Hematopoietic multipotent progenitor cell treated with erythropoietin and hydrocortisone succinate and interleukin-3 and kit ligand, for 8 days (in vitro differentiated cells): ENCODE results near the gene TMEM18.
A peak's percentile ranks its signal among the peaks of the same experiment; 100 is the strongest.
"Not testable (repeated sequence)": the region's sequence is repeated elsewhere in the genome, so short reads cannot be mapped to it uniquely, and the experiment has no call there.

Source experiments
- DNase-seq: peaks from one replicate; pipeline ENCODE4 v3.0.0-alpha.2; 2015

TMEM18 gene

GRCh38 chr2:677056-677958 lies at the start of gene TMEM18:
Gene TMEM18 (minus strand): TSS chr2:677406. CDS start chr2:677345, 61 bp downstream.
- DNase-seq: peak; percentile 98

- no peak for DNase-seq
These were observed 49.0 kb upstream of the TMEM18 start for GRCh38 chr2:726169-726568.

GRCh38 chr2:725468-725867 lies 48.3 kb upstream of the TMEM18 start:
- DNase-seq: no peak

GRCh38 chr2:723761-724160 lies 46.6 kb upstream of the TMEM18 start:
- DNase-seq: no peak

GRCh38 chr2:720842-721241 lies 43.6 kb upstream of the TMEM18 start:
- DNase-seq: no peak

GRCh38 chr2:719734-720133 lies 42.5 kb upstream of the TMEM18 start:
- no peak for DNase-seq

- no peak for DNase-seq
These were observed 42.0 kb upstream of the TMEM18 start for GRCh38 chr2:719191-719590.

GRCh38 chr2:717661-718060 lies 40.5 kb upstream of the TMEM18 start:
- DNase-seq: no peak

GRCh38 chr2:715854-716560 lies 38.8 kb upstream of the TMEM18 start:
- DNase-seq: no peak

GRCh38 chr2:715038-715437 lies 37.8 kb upstream of the TMEM18 start:
- no peak for DNase-seq

- peak; percentile 60 for DNase-seq
These were observed 37.0 kb upstream of the TMEM18 start for GRCh38 chr2:714005-714741.

GRCh38 chr2:710867-711665 lies 33.9 kb upstream of the TMEM18 start:
- DNase-seq: no peak

- no peak for DNase-seq
These were observed 32.0 kb upstream of the TMEM18 start for GRCh38 chr2:709138-709765.

GRCh38 chr2:708667-709066 lies 31.5 kb upstream of the TMEM18 start:
- no peak for DNase-seq

- DNase-seq: no peak
These were observed 28.8 kb upstream of the TMEM18 start for GRCh38 chr2:705971-706511.

GRCh38 chr2:702765-703164 lies 25.6 kb upstream of the TMEM18 start:
- DNase-seq: not testable (repeated sequence)

GRCh38 chr2:696999-697627 lies 19.9 kb upstream of the TMEM18 start:
- no peak for DNase-seq

- no peak for DNase-seq
These were observed 19.3 kb upstream of the TMEM18 start for GRCh38 chr2:696463-696862.

- DNase-seq: no peak
These were observed 17.8 kb upstream of the TMEM18 start for GRCh38 chr2:694906-695510.

- no peak for DNase-seq
These were observed 17.0 kb upstream of the TMEM18 start for GRCh38 chr2:694174-694573.

- no peak for DNase-seq
These were observed 16.4 kb upstream of the TMEM18 start for GRCh38 chr2:693606-694005.
